ENCODE results near the gene WLS.

The WLS gene

GRCh38 chr1:68128157-68128556 is 104.2 kb downstream of the WLS start:
- Mint-ChIP-seq H3K9me3 (ENCODE audit: low read depth) (no peaks in the 10 kb centered on the region), H3K4me3 (no peak overlapping the region), H3K36me3 (no peaks in the 10 kb centered on the region), H3K4me1 (ENCODE audit: low read depth) (no peaks in the 10 kb centered on the region), H3K27ac (no peak overlapping the region), H3K27me3 (no peaks in the 10 kb centered on the region)

- H3K4me1 Mint-ChIP-seq (ENCODE audit: low read depth), result peaks cover 7% of the 10 kb centered on the region
- H3K27me3 Mint-ChIP-seq, result peaks cover 1% of the 10 kb centered on the region
- H3K4me3 Mint-ChIP-seq, result no peak overlapping the region
- no peaks in the 10 kb centered on the region for H3K9me3 Mint-ChIP-seq (ENCODE audit: low read depth)
- H3K36me3 Mint-ChIP-seq, result no peaks in the 10 kb centered on the region
- no peak overlapping the region for H3K27ac Mint-ChIP-seq
Measured at GRCh38 chr1:68121536-68121935, 110.8 kb downstream of the WLS start.

GRCh38 chr1:68120136-68120791 is 112.1 kb downstream of the WLS start:
- H3K4me3 Mint-ChIP-seq, result no peak overlapping the region
- H3K4me1 Mint-ChIP-seq (ENCODE audit: low read depth), result peaks cover 8% of the 10 kb centered on the region
- H3K36me3 Mint-ChIP-seq, result no peaks in the 10 kb centered on the region
- no peaks in the 10 kb centered on the region for H3K9me3 Mint-ChIP-seq (ENCODE audit: low read depth)
- H3K27me3 Mint-ChIP-seq, result peaks cover 1% of the 10 kb centered on the region
- no peak overlapping the region for H3K27ac Mint-ChIP-seq

GRCh38 chr1:68119445-68119844 is 112.9 kb downstream of the WLS start:
- no peaks in the 10 kb centered on the region for H3K9me3 Mint-ChIP-seq (ENCODE audit: low read depth)
- H3K27me3 Mint-ChIP-seq, result peaks cover 1% of the 10 kb centered on the region
- peaks cover 8% of the 10 kb centered on the region for H3K4me1 Mint-ChIP-seq (ENCODE audit: low read depth)
- no peaks in the 10 kb centered on the region for H3K36me3 Mint-ChIP-seq
- no peak overlapping the region for H3K27ac Mint-ChIP-seq
- no peak overlapping the region for H3K4me3 Mint-ChIP-seq

- Mint-ChIP-seq H3K27me3 (peaks cover 1% of the 10 kb centered on the region), H3K36me3 (no peaks in the 10 kb centered on the region), H3K9me3 (ENCODE audit: low read depth) (no peaks in the 10 kb centered on the region), H3K27ac (no peak overlapping the region), H3K4me1 (ENCODE audit: low read depth) (peaks cover 8% of the 10 kb centered on the region), H3K4me3 (no peak overlapping the region)
Measured at GRCh38 chr1:68117416-68117815, 114.9 kb downstream of the WLS start.

- peaks cover 8% of the 10 kb centered on the region for H3K4me1 Mint-ChIP-seq (ENCODE audit: low read depth)
- peak overlapping the region; percentile 72 for H3K4me3 Mint-ChIP-seq
- H3K36me3 Mint-ChIP-seq, result no peaks in the 10 kb centered on the region
- H3K27me3 Mint-ChIP-seq, result peaks cover 1% of the 10 kb centered on the region
- no peak overlapping the region for H3K27ac Mint-ChIP-seq
- H3K9me3 Mint-ChIP-seq (ENCODE audit: low read depth), result no peaks in the 10 kb centered on the region
Measured at GRCh38 chr1:68116643-68117235, 115.6 kb downstream of the WLS start.

- Mint-ChIP-seq H3K27ac (no peak overlapping the region), H3K36me3 (no peaks in the 10 kb centered on the region), H3K27me3 (peaks cover 1% of the 10 kb centered on the region), H3K9me3 (ENCODE audit: low read depth) (no peaks in the 10 kb centered on the region), H3K4me1 (ENCODE audit: low read depth) (peaks cover 8% of the 10 kb centered on the region), H3K4me3 (no peak overlapping the region)
Measured at GRCh38 chr1:68115308-68115707, 117.0 kb downstream of the WLS start.

- H3K27me3 Mint-ChIP-seq, result peaks cover 1% of the 10 kb centered on the region
- H3K36me3 Mint-ChIP-seq, result no peaks in the 10 kb centered on the region
Measured at GRCh38 chr1:68113966-68114365, 118.4 kb downstream of the WLS start.

GRCh38 chr1:68112835-68113243 is 119.5 kb downstream of the WLS start:
- Mint-ChIP-seq H3K27ac (no peak overlapping the region), H3K4me1 (ENCODE audit: low read depth) (peaks cover 8% of the 10 kb centered on the region), H3K27me3 (peaks cover 1% of the 10 kb centered on the region), H3K4me3 (no peak overlapping the region), H3K36me3 (no peaks in the 10 kb centered on the region), H3K9me3 (ENCODE audit: low read depth) (no peaks in the 10 kb centered on the region)

More at GRCh38 chr1:68113966-68114365, 118.4 kb downstream of the WLS start:
- Mint-ChIP-seq H3K4me3 (no peak overlapping the region), H3K27ac (no peak overlapping the region), H3K9me3 (ENCODE audit: low read depth) (no peaks in the 10 kb centered on the region), H3K4me1 (ENCODE audit: low read depth) (peaks cover 8% of the 10 kb centered on the region)

- no peaks in the 10 kb centered on the region for H3K9me3 Mint-ChIP-seq (ENCODE audit: low read depth)
Measured at GRCh38 chr1:68111519-68112436, 120.5 kb downstream of the WLS start.

GRCh38 chr1:68107771-68108170 is 124.6 kb downstream of the WLS start:
- Mint-ChIP-seq H3K4me1 (ENCODE audit: low read depth) (no peaks in the 10 kb centered on the region), H3K27ac (no peak overlapping the region), H3K9me3 (ENCODE audit: low read depth) (no peaks in the 10 kb centered on the region), H3K36me3 (no peaks in the 10 kb centered on the region), H3K4me3 (no peak overlapping the region), H3K27me3 (peaks cover 3% of the 10 kb centered on the region)

More at GRCh38 chr1:68111519-68112436, 120.5 kb downstream of the WLS start:
- H3K4me1 Mint-ChIP-seq (ENCODE audit: low read depth), result peaks cover 3% of the 10 kb centered on the region
- H3K36me3 Mint-ChIP-seq, result no peaks in the 10 kb centered on the region
- no peak overlapping the region for H3K4me3 Mint-ChIP-seq
- H3K27ac Mint-ChIP-seq, result no peak overlapping the region
- no peaks in the 10 kb centered on the region for H3K27me3 Mint-ChIP-seq

- no peaks in the 10 kb centered on the region for H3K4me1 Mint-ChIP-seq (ENCODE audit: low read depth)
Measured at GRCh38 chr1:68103884-68104554, 128.3 kb downstream of the WLS start.

GRCh38 chr1:68103011-68103545 is 129.2 kb downstream of the WLS start:
- no peaks in the 10 kb centered on the region for H3K36me3 Mint-ChIP-seq
- no peak overlapping the region for H3K27ac Mint-ChIP-seq
- H3K27me3 Mint-ChIP-seq, result peaks cover 6% of the 10 kb centered on the region
- H3K9me3 Mint-ChIP-seq (ENCODE audit: low read depth), result no peaks in the 10 kb centered on the region
- H3K4me1 Mint-ChIP-seq (ENCODE audit: low read depth), result no peaks in the 10 kb centered on the region
- H3K4me3 Mint-ChIP-seq, result no peak overlapping the region

More at GRCh38 chr1:68103884-68104554, 128.3 kb downstream of the WLS start:
- H3K27ac Mint-ChIP-seq, result no peak overlapping the region
- peaks cover 3% of the 10 kb centered on the region for H3K27me3 Mint-ChIP-seq
- H3K36me3 Mint-ChIP-seq, result no peaks in the 10 kb centered on the region
- H3K4me3 Mint-ChIP-seq, result no peak overlapping the region
- H3K9me3 Mint-ChIP-seq (ENCODE audit: low read depth), result no peaks in the 10 kb centered on the region

GRCh38 chr1:68101829-68102228 is 130.5 kb downstream of the WLS start:
- no peak overlapping the region for H3K27ac Mint-ChIP-seq
- H3K4me3 Mint-ChIP-seq, result no peak overlapping the region
- no peaks in the 10 kb centered on the region for H3K4me1 Mint-ChIP-seq (ENCODE audit: low read depth)
- peaks cover 6% of the 10 kb centered on the region for H3K27me3 Mint-ChIP-seq
- H3K9me3 Mint-ChIP-seq (ENCODE audit: low read depth), result no peaks in the 10 kb centered on the region
- no peaks in the 10 kb centered on the region for H3K36me3 Mint-ChIP-seq

All from activated naive CD8-positive, alpha-beta T cell (primary cell).